DND-41 (cell line): ENCODE data around the gene TMTC1.

Source experiments
- CTCF ChIP-seq: IDR thresholded peaks from 2 replicates; pipeline ENCODE4 v1.5.1; 2012; ENCODE audit warnings: borderline replicate concordance, low read length, moderate library complexity, mild to moderate bottlenecking; ENCODE audit not compliant: poor library complexity, severe bottlenecking; ENCODE audit errors: extremely low read depth
- EZH2 ChIP-seq: IDR thresholded peaks from 3 replicates; pipeline ENCODE4 v1.6.1; 2012; ENCODE audit warnings: borderline replicate concordance, low read depth, mild to moderate bottlenecking, moderate library complexity, low read length, inconsistent platforms; ENCODE audit not compliant: severe bottlenecking

- TF ChIP-seq CTCF = no peak
- no peak for TF ChIP-seq EZH2
Measured at GRCh38 chr12:29639893-29640495, 143.7 kb downstream of the TMTC1 start.
